Measurements from ENCODE around the gene OR2C3. TPM values are rescaled to one million over a fixed set of nuclear protein-coding genes. Genes with fewer than 3 reads are reported as not detected.

Gene OR2C3
- total and polyA plus RNA-seq, 11 donors: 0.04 TPM; not detected in 10

- DNase-seq: no peak
- Histone ChIP-seq H3K27ac (no peak overlapping the region), H3K4me1 (no peaks in the 10 kb centered on the region), H3K27me3 (no peaks in the 10 kb centered on the region), H3K36me3 (no peaks in the 10 kb centered on the region), H3K4me3 (no peak overlapping the region), H3K9me3 (peaks cover 0 to 12% (median 2%) of the 10 kb centered on the region in 12 donors)
- WGBS, 4 donors: 84 to 95% (median 94%) methylated on average over 2 of the region's 2 CpGs
- ATAC-seq: no peak
- TF ChIP-seq, protein P1, sequence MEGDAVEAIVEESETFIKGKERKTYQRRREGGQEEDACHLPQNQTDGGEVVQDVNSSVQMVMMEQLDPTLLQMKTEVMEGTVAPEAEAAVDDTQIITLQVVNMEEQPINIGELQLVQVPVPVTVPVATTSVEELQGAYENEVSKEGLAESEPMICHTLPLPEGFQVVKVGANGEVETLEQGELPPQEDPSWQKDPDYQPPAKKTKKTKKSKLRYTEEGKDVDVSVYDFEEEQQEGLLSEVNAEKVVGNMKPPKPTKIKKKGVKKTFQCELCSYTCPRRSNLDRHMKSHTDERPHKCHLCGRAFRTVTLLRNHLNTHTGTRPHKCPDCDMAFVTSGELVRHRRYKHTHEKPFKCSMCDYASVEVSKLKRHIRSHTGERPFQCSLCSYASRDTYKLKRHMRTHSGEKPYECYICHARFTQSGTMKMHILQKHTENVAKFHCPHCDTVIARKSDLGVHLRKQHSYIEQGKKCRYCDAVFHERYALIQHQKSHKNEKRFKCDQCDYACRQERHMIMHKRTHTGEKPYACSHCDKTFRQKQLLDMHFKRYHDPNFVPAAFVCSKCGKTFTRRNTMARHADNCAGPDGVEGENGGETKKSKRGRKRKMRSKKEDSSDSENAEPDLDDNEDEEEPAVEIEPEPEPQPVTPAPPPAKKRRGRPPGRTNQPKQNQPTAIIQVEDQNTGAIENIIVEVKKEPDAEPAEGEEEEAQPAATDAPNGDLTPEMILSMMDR (IDR thresholded peaks at IDR 0.05): no peak
- TF ChIP-seq POLR2A (IDR thresholded peaks at IDR 0.05): no peak
- intact Hi-C loops (cut with DNase I): no loop called here
Measured at GRCh38 chr1:247475793-247476192, 60.4 kb downstream of the OR2C3 start.

Other genes with a start within 250 kb of the OR2C3 start
- 10 to 100 TPM; 13.2 to 37.9 (median 16.5) TPM for gene ZNF496, start 204.6 kb downstream of the OR2C3 start, total RNA-seq
- 10 to 100 TPM in 1 of 2 donors, 1 to 10 TPM in 1; 6.2 to 10.9 TPM for gene ZNF496, start 204.6 kb downstream of the OR2C3 start, polyA plus RNA-seq
- gene NLRP3, start 120.3 kb downstream of the OR2C3 start, total RNA-seq: 1 to 10 TPM in 3 of 9 donors, under 1 TPM in 6; 0.40 to 8.3 (median 0.60) TPM
- gene NLRP3, start 120.3 kb downstream of the OR2C3 start, polyA plus RNA-seq: under 1 TPM; 0.19 to 0.64 TPM
- gene OR2B11, start 78.3 kb downstream of the OR2C3 start, total RNA-seq: not detected
- gene OR2B11, start 78.3 kb downstream of the OR2C3 start, polyA plus RNA-seq: not detected
- gene GCSAML, start 12.7 kb upstream of the OR2C3 start, total RNA-seq: under 1 TPM in 4 of 9 donors, not detected in 5; 0.06 to 0.34 (median 0.07) TPM
- under 1 TPM in 1 of 2 donors, not detected in 1; 0.04 TPM for gene GCSAML, start 12.7 kb upstream of the OR2C3 start, polyA plus RNA-seq
- gene OR2G2, start 51.9 kb upstream of the OR2C3 start, total RNA-seq: not detected
- not detected for gene OR2G2, start 51.9 kb upstream of the OR2C3 start, polyA plus RNA-seq
- not detected for gene OR2G3, start 69.1 kb upstream of the OR2C3 start, total RNA-seq
- gene OR2G3, start 69.1 kb upstream of the OR2C3 start, polyA plus RNA-seq: not detected
- gene OR13G1, start 143.3 kb upstream of the OR2C3 start, total RNA-seq: not detected
- gene OR13G1, start 143.3 kb upstream of the OR2C3 start, polyA plus RNA-seq: not detected
- gene OR6F1, start 180.2 kb upstream of the OR2C3 start, total RNA-seq: not detected
- not detected for gene OR6F1, start 180.2 kb upstream of the OR2C3 start, polyA plus RNA-seq
- gene OR14K1, start 202.2 kb upstream of the OR2C3 start, total RNA-seq: not detected
- not detected for gene OR14K1, start 202.2 kb upstream of the OR2C3 start, polyA plus RNA-seq
- gene OR14A2, start 211.7 kb upstream of the OR2C3 start, total RNA-seq: not detected
- gene OR14A2, start 211.7 kb upstream of the OR2C3 start, polyA plus RNA-seq: not detected
- not detected for gene OR1C1, start 224.1 kb upstream of the OR2C3 start, total RNA-seq
- not detected for gene OR1C1, start 224.1 kb upstream of the OR2C3 start, polyA plus RNA-seq